PC-9 (cell line): ENCODE measurements around the gene SNX15. TPM values are rescaled to one million over a fixed set of nuclear protein-coding genes. Genes with fewer than 3 reads are reported as not detected.

ENCODE experiments used
- BruUV-seq: library from RNA; stranded (reverse); fragments of 400-500 nt; replicated peaks from 2 replicates; lab custom pipeline; 2021; lab: Mats Ljungman, UMichigan
- CTCF ChIA-PET: fragments of 300-600 bp; sonication (Branson Sonifier 250); formaldehyde crosslinking; loops from one replicate; lab custom pipeline; 2022; ENCODE audit warnings: antibody characterized with exemption; lab: Charles Lee
- POLR2A ChIA-PET: fragments of 300-600 bp; sonication (Branson Sonifier 250); formaldehyde crosslinking; loops from one replicate; lab custom pipeline; 2022; ENCODE audit warnings: antibody characterized with exemption; ENCODE audit not compliant: unreplicated experiment; lab: Charles Lee
- DNase-seq, 2 experiments: peaks; one replicate each; pipeline versions ENCODE4 v3.0.0 to v3.0.0-alpha.2; 2015 to 2022; ENCODE audit warnings: mixed read lengths in 1 of 2
- H2AFZ ChIP-seq: fragments of 200-600 bp; sonication (generic); 2 replicates; pipeline ENCODE4 v1.8.1; 2017; ENCODE audit warnings: antibody characterized with exemption
- H3F3A ChIP-seq: fragments of 200-600 bp; sonication (generic); 2 replicates; pipeline ENCODE4 v1.8.1; 2017; ENCODE audit warnings: antibody characterized with exemption, mild to moderate bottlenecking, low read depth; ENCODE audit not compliant: insufficient read depth
- H3K27ac ChIP-seq: fragments of 200-600 bp; sonication (generic); 2 replicates; pipeline ENCODE4 v1.6.1; 2016; ENCODE audit warnings: mixed run types
- H3K27me3 ChIP-seq: fragments of 200-600 bp; sonication (generic); 2 replicates; pipeline ENCODE4 v1.6.1; 2016; ENCODE audit warnings: low read depth, mixed run types; ENCODE audit not compliant: insufficient read depth
- H3K36me3 ChIP-seq: fragments of 200-600 bp; sonication (generic); 2 replicates; pipeline ENCODE4 v1.6.1; 2016; ENCODE audit warnings: low read depth, mixed run types
- H3K4me1 ChIP-seq: fragments of 200-600 bp; sonication (generic); replicated peaks from 2 replicates; pipeline ENCODE4 v1.6.1; 2016; ENCODE audit warnings: mixed run types; ENCODE audit not compliant: insufficient read depth
- H3K4me2 ChIP-seq: fragments of 200-600 bp; sonication (generic); 2 replicates; pipeline ENCODE4 v1.6.1; 2017; ENCODE audit warnings: mixed run types
- H3K4me3 ChIP-seq: fragments of 200-600 bp; sonication (generic); 2 replicates; pipeline ENCODE4 v1.6.1; 2016; ENCODE audit warnings: mixed run types
- H3K79me2 ChIP-seq: fragments of 200-600 bp; sonication (generic); 2 replicates; pipeline ENCODE4 v1.6.1; 2017; ENCODE audit warnings: low read depth, mixed run types
- H3K9me2 ChIP-seq: fragments of 200-600 bp; sonication (generic); 2 replicates; pipeline ENCODE4 v1.8.1; 2017; ENCODE audit warnings: mild to moderate bottlenecking; ENCODE audit not compliant: insufficient read depth
- H3K9me3 ChIP-seq: fragments of 200-600 bp; sonication (generic); 2 replicates; pipeline ENCODE4 v1.8.1; 2016; ENCODE audit warnings: low read depth; ENCODE audit not compliant: insufficient read depth
- H4K20me1 ChIP-seq: fragments of 200-600 bp; sonication (generic); 2 replicates; pipeline ENCODE4 v1.8.1; 2017; ENCODE audit not compliant: insufficient read depth
- EZH2 ChIP-seq: fragments of 200-600 bp; sonication (generic); IDR thresholded peaks from 2 replicates; pipeline ENCODE4 v1.8.0; 2017; ENCODE audit warnings: antibody characterized with exemption, low read depth
- intact Hi-C: fragments of 100-400 bp; cut with micrococcal nuclease; formaldehyde crosslinking; loops from one replicate; pipeline ENCODE4 v1.10.0; 2022; ENCODE audit not compliant: unreplicated experiment
- total RNA-seq: library from RNA; stranded (reverse); gene quantifications from 2 replicates; pipeline ENCODE4 v1.2.3, GENCODE V29; 2021
- TF ChIP-seq, protein P1 (sequence below): fragments of 200-600 bp; sonication (generic); conservative IDR thresholded peaks from 2 replicates; pipeline ENCODE4 v1.6.1; 2017; ENCODE audit warnings: mixed run types, antibody characterized with exemption, mild to moderate bottlenecking, moderate library complexity

The SNX15 gene
- total RNA-seq, 1 experiment from 2014 or later = 38.2 TPM

DNA sequence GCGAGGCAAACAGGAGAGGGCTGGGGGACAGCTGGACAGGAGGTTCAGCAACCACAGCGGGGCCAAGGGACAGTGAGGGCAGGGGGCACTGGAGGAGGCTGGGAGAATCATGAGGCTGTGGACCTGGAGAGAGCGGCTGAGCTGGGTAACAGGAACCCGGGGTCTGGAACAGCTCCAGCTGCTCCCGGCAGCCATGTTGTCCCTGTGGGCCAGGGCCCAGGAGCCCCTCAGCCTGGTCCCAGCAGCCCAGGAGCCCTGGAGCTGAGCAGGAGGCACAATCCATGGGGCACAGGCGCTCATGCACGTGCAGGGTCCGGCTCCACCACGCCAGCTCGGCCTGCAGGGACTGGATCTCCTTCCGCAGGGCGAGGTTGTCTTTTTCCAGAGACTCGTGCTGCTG, 37.8 kb upstream of the SNX15 start:
- no peak overlapping the region for H2AFZ ChIP-seq
- H3F3A ChIP-seq = no peaks in the 10 kb centered on the region
- no peaks in the 10 kb centered on the region for H3K79me2 ChIP-seq
- H3K9me3 ChIP-seq = no peaks in the 10 kb centered on the region
- H3K27me3 ChIP-seq = no peaks in the 10 kb centered on the region
- no peaks in the 10 kb centered on the region for H3K36me3 ChIP-seq
- TF ChIP-seq EZH2 = no peak
- TF ChIP-seq, protein P1, sequence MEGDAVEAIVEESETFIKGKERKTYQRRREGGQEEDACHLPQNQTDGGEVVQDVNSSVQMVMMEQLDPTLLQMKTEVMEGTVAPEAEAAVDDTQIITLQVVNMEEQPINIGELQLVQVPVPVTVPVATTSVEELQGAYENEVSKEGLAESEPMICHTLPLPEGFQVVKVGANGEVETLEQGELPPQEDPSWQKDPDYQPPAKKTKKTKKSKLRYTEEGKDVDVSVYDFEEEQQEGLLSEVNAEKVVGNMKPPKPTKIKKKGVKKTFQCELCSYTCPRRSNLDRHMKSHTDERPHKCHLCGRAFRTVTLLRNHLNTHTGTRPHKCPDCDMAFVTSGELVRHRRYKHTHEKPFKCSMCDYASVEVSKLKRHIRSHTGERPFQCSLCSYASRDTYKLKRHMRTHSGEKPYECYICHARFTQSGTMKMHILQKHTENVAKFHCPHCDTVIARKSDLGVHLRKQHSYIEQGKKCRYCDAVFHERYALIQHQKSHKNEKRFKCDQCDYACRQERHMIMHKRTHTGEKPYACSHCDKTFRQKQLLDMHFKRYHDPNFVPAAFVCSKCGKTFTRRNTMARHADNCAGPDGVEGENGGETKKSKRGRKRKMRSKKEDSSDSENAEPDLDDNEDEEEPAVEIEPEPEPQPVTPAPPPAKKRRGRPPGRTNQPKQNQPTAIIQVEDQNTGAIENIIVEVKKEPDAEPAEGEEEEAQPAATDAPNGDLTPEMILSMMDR = no peak
- H3K4me1 ChIP-seq = no peaks in the 10 kb centered on the region
- no TSS peak for BruUV-seq
- H3K4me3 ChIP-seq = no peak overlapping the region
- CTCF ChIA-PET = no interaction called here
- H3K4me2 ChIP-seq = no peak overlapping the region
- H3K9me2 ChIP-seq = no peaks in the 10 kb centered on the region
- no peak for DNase-seq
- intact Hi-C loops = no loop called here
- POLR2A ChIA-PET = no interaction called here
- no peak overlapping the region for H3K27ac ChIP-seq
- no peaks in the 10 kb centered on the region for H4K20me1 ChIP-seq

DNA sequence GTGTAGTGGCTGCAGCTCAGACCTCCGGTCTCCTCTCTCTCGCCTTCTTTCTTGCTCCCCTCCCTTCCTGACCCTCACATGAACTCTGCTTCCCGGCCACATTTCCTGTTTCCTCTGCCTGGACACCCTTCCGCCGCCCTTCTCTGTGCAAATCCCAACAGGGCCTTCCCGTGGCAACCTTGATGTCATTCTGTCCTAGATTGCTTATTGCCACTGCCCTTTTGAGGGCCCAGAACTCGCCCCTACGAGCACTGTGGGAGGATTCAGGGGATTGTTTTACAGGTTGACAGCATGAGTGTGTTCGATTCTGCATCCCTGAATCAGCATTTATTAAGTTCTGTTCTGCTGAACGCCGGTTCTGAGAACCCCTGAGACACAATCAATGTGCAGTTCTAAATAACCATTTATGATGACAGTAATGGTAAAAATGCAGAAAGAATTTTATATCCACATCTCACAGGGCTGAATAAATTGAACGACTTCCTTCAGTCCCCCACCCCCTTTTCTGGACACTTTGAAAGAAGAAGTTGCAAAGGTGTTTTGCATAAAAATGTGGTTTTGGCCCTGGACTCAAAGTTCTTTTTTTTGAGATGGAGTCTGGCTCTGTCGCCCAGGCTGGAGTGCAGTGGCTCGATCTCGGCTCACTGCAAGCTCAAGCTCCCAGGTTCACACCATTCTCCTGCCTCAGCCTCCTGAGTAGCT, 36.9 kb upstream of the SNX15 start:
- ChIA-PET CTCF (no interaction called here), POLR2A (no interaction called here)
- DNase-seq = no peak
- intact Hi-C loops = no loop called here
- no peak for TF ChIP-seq EZH2
- TF ChIP-seq, protein P1 = no peak
- H3K9me2 ChIP-seq = no peaks in the 10 kb centered on the region
- no peaks in the 10 kb centered on the region for H3K9me3 ChIP-seq
- no peaks in the 10 kb centered on the region for H3K36me3 ChIP-seq
- no peaks in the 10 kb centered on the region for H3K4me1 ChIP-seq
- no peaks in the 10 kb centered on the region for H4K20me1 ChIP-seq
- H3K4me2 ChIP-seq = no peak overlapping the region
- H3K27me3 ChIP-seq = no peaks in the 10 kb centered on the region
- no peaks in the 10 kb centered on the region for H3K79me2 ChIP-seq
- BruUV-seq = no TSS peak
- H2AFZ ChIP-seq = no peak overlapping the region
- H3F3A ChIP-seq = no peaks in the 10 kb centered on the region
- H3K4me3 ChIP-seq = no peak overlapping the region
- no peak overlapping the region for H3K27ac ChIP-seq

GRCh38 chr11:64994318-64994717, 32.9 kb upstream of the SNX15 start:
- no peaks in the 10 kb centered on the region for H3K9me3 ChIP-seq
- no peaks in the 10 kb centered on the region for H3K36me3 ChIP-seq
- no peaks in the 10 kb centered on the region for H3K4me1 ChIP-seq
- no peak for TF ChIP-seq EZH2
- intact Hi-C loops = no loop called here
- H3K4me3 ChIP-seq = no peak overlapping the region
- CTCF ChIA-PET = no interaction called here
- H4K20me1 ChIP-seq = no peaks in the 10 kb centered on the region
- no peak overlapping the region for H3K4me2 ChIP-seq
- H3K27me3 ChIP-seq = no peaks in the 10 kb centered on the region
- no peak for DNase-seq
- H3K27ac ChIP-seq = no peak overlapping the region
- POLR2A ChIA-PET = no interaction called here
- H3K79me2 ChIP-seq = no peaks in the 10 kb centered on the region
- H3F3A ChIP-seq = 0 out of 2 replicates have a peak, but pooled peaks cover 3% of the 10 kb centered on the region
- BruUV-seq = no TSS peak
- no peaks in the 10 kb centered on the region for H3K9me2 ChIP-seq
- no peak overlapping the region for H2AFZ ChIP-seq
